ENCODE results near the gene GABRR3.
"Not testable (repeated sequence)": the region's sequence is repeated elsewhere in the genome, so short reads cannot be mapped to it uniquely, and the experiment has no call there.

GABRR3 gene

DNA sequence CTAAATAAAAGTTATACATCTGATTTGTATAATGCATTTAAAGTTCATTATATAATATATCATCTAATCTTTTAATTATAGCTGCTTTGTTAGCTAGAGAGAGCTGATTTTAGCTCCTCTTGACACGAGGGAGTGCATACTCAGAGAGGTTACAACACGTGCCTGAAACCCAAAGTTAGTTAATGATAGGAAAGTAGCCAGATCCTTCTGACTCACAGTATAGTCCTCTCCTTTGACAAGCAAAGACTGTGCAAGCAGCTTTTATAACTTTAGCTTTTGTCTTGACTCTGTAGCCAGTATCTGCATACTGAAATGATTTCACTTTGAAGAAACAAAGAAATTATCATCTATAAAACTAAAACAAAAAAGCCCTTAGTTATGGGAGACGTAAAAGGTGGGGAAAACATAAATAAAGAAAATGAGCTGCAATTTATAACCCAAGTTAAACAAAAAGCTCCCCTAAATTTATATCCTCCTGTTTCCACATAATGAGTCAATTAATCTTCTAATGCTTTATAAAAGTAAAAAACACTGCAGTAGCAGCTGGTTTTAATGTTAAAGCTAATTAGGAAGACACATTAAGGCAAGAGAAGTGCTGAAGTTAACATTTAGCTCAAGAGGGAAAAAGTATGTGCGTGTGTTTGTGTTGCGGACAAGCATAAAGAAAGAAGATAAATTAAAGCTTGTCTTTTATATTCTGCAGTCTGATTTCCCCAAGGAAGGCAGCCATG lies 13.1 kb downstream of the GABRR3 start:
- no peak for DNase-seq (ENCODE audit: low read depth in 2 of 2)

DNA sequence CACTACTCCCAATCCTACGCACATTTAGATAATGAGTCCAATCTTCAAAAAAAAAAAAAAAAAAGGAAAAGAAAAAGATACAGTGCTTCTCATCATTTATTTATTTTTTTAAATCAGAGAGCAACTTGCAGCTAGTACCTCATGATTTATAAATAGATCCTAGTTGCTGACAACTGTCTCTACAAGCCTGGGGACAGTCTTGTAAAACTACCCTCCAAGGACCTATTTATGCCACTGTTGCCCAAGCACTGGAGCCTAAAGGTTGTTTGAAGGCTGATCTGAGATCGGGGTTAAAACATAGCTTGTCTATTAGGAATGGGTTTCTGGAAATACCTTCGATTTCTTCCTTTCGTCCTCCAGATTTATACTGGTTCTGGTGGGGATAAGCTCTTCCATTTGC lies 14.7 kb downstream of the GABRR3 start:
- DNase-seq (ENCODE audit: low read depth in 2 of 2) = no peak

DNA sequence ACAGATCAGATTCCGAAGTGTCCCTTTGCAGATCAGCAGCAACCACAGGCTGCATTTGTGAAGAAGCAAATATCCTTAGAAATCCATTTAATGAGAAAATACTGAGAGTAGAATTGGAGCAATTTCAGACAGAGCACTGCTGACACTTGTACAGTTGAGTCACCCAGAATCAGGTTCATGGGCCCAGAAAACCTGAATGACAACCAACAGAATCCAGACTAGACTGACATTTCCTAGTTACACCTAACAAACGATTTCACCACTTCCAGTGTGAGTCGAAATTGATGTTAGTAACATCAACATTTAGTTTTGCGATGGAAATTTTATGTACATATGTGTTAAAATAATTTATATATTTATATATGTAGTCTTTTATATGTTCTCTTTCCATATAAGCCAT lies 16.8 kb downstream of the GABRR3 start:
- no peak for DNase-seq (ENCODE audit: low read depth in 2 of 2)

DNA sequence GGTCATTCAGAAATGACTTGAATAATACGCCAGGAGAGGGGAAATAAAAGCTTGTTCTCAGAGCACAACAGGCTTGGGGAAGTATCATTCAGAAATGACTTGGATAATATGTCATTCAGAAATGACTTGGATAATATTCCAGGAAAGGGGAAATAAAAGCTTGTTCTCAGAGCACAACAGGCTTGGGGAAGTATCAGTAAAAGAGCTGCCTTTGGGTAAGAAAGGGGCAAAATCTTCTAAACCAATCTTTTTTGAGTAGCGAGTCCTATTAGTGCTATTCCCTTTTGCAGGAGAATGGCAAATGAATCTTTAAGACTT lies 20.9 kb downstream of the GABRR3 start:
- DNase-seq (ENCODE audit: low read depth in 2 of 2) = no peak

DNA sequence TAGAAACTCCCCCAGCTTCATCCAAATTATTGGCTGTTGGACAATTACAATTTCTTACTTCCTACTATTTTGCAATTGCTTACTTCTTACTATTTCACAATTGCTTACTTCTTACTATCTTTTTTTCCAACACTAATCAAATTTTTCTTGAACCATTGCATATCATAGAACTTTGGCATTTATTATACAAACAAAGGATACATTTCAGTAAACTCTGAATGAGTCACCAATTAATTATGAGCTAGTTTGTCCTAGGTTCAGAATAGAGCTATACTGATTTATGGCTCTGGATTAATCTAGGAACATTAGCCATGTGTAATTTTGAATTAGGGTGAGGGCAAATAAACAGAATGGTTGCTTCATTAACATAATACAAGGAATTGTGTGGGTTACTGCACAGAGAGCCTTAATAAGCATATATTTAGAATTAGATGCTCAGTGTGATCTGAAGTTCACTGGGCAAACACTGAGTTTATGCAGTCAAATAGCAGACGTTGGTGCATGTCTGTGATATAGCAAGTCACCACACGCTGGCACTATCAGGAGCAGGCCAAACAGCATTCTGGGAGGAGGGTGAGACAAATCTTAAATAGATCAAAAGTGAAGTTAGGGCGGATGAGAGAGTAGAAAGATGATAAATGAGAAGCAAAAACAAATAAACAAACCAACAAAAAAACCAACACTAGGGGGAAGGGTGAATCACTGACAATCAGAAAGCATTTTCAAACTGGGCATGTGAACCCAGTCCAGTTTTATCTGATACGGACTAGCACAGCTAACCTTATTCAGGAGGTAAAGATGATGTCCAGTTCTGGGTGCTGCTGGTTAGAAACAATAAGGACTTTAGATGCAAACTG lies 21.5 kb downstream of the GABRR3 start:
- no peak for DNase-seq (ENCODE audit: low read depth in 2 of 2)

DNA sequence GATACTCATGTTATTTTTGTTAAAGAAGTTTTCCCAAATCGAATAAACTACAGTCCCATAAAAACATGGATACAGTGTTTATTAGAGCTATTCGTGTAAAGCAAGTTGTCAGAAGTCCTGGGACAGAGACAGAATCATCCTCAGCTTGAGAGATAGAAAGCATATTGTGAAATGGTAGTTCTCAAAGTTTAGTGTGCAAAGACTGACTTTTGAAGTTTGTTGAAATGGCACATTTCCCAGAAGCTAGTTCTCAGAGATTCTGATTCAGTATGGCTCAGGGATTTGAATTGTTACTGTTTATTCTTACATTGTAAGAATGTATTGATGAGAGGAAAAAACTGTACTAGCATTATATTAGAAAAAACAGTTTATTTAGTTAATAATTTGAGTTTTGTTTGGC lies 22.1 kb downstream of the GABRR3 start:
- no peak for DNase-seq (ENCODE audit: low read depth in 2 of 2)

DNA sequence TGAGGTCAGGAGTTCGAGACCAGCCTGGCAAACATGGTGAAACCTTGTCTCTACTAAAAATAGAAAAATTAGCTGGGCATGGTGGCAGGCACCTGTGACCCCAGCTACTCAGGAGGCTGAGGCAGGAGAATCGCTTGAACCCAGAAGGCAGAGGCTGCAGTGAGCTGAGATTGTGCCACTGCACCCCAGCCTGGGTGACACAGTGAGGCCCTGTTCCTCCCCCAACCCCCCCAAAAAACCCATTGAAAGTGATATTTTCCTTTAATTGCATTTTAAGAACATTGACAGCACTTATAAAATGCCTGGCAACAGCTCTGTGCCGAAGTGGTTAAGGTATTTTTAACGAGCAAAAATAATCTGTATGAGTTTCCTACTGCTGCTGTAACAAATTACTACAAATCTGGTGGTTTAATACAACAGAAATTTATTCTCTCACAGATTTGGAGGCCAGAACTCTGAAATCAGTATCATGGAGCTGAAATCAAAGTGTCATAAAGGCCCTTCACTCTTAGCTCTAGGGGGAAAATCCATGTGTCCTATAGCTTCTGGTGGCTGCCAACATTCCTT lies 24.1 kb downstream of the GABRR3 start:
- not testable (repeated sequence) for DNase-seq (ENCODE audit: low read depth in 2 of 2)

DNA sequence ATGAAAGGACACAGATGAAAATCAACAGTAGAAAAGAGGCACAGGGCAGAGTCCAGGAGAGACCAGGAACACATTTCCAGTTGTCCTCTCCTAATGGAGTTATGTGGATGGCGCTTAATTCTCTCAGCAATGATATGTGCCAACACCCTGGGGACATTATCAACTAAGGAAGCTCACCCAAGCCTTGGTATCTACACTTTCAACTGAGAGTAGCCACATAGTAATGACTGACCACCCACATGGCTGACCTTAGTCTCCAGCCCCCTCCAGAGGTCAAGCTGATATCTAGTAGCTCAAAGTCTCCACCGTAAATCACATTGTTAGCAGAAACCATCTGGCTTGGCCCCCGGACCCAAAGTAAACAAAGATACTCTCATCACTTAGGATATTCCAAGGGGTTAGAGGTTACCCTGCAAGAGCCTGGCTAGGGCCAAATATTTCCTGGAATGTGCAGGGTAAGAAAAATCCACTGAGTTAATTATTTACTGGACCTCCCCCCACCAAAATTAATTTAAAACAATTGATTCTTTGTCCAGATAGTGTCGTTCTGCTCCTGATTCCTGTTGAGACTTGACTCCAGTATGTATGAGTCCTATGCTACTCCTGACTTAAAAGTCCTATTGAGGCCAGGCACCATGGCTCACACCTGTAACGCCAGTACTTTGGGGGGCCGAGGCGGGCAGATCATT lies 24.8 kb downstream of the GABRR3 start:
- DNase-seq (ENCODE audit: low read depth in 2 of 2) = no peak

DNA sequence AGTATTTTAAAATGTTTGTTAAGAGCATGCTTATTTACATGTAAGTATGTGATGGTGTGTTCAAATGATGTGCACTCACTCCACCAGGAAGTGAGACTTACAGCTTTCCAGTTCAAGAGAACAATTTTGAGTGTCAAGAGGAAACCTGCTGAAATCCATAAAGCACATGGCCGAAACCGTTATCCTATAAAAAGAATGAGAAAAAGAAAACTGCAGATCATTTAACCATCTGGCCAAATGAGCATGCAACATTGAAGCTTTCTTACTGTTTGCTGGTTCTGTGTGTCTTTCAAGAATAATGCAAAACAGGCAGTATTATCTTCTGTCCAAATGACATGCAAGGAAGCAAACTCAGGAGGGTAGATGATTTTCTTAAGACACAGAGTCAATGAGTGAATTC lies 26.3 kb downstream of the GABRR3 start:
- no peak for DNase-seq (ENCODE audit: low read depth in 2 of 2)

DNA sequence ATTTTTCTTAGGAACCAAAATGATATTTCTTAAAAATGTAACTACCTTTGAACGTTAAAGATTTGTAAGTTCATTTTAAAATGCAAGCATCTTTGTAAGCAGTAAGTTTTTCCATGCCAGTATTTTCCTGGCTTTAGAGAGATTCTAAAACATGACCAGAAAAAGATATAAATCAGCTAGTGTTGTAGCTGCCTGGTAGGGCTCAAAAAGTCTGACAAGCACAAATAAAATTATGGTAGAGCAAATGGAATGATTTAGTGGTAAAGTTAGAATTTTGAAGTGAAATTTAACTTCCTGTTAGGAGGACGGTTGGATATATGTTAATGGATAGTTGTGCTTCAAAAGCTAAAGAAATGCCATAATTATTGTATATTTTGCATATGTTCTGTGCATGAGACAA lies 29.7 kb downstream of the GABRR3 start:
- DNase-seq (ENCODE audit: low read depth in 2 of 2) = no peak

DNA sequence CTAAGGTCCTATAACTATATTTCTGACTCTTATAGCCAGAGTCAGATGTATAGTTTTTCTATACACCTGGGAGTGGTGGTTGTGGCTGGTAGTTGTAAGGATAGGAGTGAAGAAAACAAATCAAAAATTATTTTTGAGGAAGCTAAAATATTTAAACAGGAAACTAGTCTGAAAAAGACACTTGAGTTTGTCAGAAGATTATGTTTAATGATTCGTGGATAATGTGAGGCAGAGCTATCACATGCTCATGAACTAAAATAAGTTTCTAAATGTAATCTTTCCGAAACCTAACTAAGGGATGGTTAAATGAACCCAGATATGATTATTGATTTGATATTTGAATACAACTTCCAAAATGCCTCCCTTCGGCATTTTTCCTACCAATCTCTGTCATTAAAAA lies 30.4 kb downstream of the GABRR3 start:
- DNase-seq (ENCODE audit: low read depth in 2 of 2) = no peak

DNA sequence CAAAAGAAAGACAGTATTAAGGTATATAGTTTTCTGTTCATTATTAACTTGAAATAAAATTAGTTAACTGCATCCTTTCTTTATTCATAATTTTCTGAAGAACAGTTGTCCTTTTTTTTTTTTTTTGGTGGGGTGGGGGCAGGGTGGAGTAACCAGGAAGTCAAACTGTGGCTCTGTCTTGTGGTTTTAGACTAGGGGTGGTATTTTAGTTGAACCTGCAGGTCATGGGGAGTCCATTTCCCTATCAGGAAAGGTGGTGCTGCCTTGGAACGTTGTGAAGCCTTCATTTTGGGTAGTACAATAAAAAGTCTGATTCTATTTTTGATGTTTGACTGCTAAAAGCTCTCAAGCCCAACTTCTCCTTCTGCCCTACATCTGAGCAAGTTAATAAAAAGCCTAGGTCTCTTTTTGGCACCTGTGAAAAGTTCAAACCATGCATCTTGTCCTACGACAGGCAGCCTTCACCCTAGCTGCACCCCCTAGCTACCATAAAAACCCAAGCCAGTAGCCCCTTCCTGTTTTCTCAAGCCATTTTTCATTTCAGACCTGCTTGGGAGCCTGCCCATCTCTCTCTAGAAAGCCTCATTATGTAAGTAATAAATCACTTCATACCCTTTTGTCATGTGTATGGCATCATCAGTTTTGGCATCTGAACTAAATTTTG lies 31.7 kb downstream of the GABRR3 start:
- no peak for DNase-seq (ENCODE audit: low read depth in 2 of 2)

DNA sequence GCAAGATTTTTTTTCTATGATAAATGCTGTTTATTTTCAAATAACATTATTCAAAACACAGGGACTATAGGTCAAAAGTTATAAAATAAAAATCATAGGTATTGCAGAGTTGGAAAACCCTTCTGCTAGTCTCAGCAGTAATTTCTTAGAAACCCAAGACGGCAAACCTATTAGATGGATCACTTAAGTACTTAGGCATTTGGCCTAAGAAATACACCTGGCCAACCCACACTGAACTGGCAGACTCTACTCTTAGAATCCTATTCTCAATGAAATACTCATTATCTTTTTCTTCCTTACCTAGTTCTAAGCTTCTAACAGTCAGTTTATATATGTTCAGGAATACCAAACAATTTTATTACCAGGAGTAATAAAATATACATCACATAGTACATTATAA lies 32.4 kb downstream of the GABRR3 start:
- no peak for DNase-seq (ENCODE audit: low read depth in 2 of 2)

DNA sequence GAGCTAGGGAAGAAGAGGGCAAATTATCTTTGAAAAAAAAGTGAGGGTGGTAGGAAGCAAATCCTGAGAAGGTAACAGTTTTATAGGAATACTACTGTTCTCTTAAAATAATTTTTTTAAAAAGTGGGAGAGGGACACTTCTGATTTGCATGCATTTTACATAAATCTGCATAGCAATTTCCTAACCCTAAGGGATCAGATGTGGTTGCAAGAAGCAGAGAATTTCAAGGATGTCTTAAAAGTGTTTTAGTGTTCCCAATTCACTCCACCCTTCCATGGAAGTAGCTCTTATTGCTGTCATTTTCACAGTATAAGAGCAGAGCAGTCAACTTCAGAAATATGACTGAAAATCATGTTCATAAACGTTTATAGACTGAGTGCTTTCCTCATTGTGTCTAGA lies 35.1 kb downstream of the GABRR3 start:
- no peak for DNase-seq (ENCODE audit: low read depth in 2 of 2)

DNA sequence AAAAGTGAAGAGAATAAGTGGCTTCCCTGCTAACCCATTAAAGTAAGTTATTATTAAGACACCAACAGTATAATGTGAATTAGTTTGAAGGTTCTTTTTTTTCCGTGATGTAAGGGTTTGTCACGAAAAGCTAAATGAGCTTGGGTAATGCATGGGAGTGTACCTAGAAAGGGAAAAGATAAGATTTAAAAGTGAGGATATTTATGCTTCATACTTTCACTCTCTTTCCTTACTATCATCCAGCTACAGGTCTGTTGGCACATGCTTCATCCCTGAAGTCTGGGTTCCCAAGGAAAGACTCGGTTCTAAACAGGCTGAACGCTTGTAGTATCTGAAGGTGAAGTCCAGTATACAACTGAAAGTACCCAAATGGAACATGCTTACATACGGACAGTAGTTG lies 36.0 kb downstream of the GABRR3 start:
- DNase-seq (ENCODE audit: low read depth in 2 of 2) = no peak

DNA sequence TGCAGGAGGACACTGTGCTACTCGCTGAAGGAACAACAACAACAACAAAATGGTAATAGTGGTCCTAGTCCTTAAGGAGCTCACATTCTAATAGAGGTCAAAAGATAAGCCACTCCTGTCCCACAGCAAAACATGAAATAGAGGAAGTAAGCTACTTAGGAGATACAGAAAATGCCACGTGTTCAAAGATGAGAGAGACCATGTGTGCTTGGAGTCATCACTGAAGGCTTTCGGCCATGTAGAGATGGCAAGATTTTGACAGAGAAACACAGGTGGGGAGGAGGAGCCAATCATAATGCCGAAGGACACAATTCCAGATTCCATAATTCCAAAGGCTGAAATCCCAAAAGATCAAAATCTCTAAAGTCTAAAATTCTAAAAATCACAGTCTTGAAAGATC lies 38.1 kb downstream of the GABRR3 start:
- DNase-seq (ENCODE audit: low read depth in 2 of 2) = no peak

DNA sequence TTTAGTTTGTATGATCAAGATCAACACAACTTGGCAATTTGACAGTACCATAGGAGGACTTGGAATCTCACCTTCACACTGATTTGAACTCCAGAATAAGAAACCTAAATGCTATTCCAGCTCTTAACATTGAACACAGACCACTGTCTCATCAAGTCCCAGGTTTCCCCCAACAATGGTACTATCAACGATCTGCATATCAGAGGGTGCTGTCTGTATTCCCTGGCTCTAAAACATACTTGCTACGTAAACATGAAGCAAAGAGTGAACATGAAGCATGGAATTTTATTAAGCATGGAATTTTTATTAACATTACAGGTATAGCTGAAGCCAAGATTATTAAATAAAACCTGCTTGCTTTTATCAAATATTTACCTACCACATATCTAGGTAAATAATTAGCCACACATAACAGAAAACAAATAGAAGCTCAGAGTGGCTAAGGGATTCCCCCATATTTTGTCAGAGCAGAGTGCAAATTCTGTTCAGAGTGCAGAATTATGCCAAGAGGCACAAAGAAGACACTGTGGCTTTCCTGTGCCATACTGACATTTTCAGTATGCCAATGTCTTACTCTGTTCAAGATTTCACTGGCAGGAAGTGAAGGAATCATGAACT lies 40.7 kb downstream of the GABRR3 start:
- DNase-seq (ENCODE audit: low read depth in 2 of 2) = no peak

DNA sequence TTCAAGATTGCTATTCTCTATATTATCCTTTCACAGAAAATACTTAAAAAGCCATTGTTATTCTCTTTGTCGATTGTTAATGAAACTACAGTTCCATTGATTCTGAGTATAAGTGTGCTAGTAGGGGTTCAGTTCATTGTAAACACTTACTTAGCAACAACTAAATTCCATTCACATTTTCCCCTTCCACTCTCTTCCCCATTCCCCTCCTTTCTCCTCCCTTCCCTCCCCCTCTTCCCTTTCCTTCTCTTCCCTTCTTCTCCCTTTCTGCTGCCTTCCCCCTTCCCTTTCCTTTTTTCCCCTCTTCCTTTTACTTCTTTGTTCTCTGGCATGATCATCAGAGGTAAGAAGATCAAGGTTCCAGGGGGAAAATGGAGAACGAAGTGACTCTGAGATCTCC lies 41.6 kb downstream of the GABRR3 start:
- DNase-seq (ENCODE audit: low read depth in 2 of 2) = no peak

DNA sequence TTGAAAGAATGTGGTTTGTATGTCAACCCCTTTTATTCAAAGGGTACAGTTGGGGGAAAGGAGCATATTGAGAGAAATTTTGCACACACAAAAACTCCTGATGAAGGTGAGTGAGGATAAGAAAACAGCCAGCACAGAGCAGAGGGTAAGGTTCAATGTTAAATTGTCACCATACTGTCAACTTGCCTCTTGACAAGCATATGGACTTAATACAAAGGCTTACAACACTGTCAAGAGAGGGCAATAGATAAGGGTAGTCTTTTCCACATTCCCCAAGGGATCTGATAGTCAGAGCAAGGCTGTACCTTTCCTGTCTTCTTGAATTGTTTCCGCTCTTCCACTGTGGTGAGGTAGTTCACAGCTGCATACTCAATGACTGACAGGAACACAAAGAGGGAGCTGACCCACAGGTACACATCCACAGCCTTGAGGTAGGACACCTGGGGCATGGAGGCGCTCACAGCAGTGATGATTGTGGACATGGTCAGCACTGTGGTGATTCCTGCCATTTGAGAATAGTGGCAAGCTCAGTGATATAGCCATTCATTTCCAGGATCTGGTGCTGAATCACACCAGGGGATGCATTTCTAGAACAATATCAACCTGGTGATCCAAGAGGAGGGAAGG lies 42.5 kb downstream of the GABRR3 start:
- DNase-seq (ENCODE audit: low read depth in 2 of 2) = no peak

DNA sequence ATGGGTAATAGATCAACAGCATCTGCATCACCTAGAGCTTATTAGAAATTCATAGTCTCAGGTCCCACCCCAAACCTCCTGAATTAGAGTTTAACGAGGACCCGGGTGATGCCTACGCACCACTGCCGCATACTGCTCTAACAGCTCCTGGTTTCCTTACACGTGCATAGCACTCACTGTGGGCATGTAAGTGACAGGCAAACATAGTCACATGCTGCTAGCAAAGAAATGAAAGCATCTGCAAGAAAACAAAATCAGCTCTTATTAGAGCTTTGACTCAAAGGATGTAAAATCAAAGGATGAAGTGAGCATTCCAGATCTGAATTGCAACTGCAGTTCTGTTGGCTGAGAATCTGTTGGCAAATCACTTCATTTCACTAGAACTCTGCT lies 43.8 kb downstream of the GABRR3 start:
- DNase-seq (ENCODE audit: low read depth in 2 of 2) = no peak

DNA sequence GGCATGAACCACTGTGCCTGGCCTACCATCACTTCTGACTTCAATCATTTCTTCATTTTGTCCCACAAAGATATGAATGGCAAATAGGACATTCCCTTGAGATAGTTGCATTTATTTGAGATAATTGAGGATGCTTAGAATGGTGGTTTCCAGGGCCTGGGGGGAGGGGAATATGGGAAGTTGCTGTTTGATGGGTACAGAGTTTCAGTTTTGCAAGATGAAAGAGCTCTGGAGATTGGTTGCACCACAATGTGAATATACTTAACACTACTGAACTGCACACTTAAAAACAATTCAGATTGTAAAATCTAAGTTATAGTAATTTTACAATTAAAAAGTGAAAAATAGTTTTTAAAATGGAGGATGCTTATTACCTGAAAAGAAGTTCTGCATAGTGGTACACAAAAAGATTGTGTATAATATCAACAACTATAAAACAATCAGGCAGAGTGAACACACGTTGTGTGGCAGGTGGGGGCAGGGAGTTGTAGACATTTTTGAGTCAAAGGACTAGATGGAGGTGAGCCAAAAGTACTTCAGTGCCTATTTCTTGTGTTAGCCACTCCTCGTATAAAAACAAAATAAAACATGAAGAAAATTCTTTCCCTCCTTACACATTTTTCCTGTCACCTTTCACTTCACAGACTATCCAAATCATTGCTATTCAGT lies 44.4 kb downstream of the GABRR3 start:
- DNase-seq (ENCODE audit: low read depth in 2 of 2) = no peak

All from stimulated activated CD8-positive, alpha-beta memory T cell treated with anti-CD3 and anti-CD28 coated beads, Interleukin-15, amount 100 ng/mL, for 48 hours (primary cell).